Keratinocyte (primary cell): ENCODE data around the gene GPR152. TPM values are rescaled to one million over a fixed set of nuclear protein-coding genes. Genes with fewer than 3 reads are reported as not detected.

Experiments
- DNase-seq: peaks from one replicate; pipeline ENCODE4 v3.0.0-alpha.2; 2011; ENCODE audit warnings: low read depth, missing footprints, low spot score
- FAIRE-seq: peaks from 2 replicates; lab custom pipeline; 2011; peaks lifted over from hg19 to GRCh38; lab: Jason Lieb, UNC
- H2AFZ ChIP-seq: 2 replicates; pipeline ENCODE4 v1.6.0; 2012; ENCODE audit warnings: low read length, control low read depth, inconsistent platforms; ENCODE audit not compliant: control insufficient read depth
- H3K27ac ChIP-seq: 2 replicates; pipeline ENCODE4 v1.5.1; 2011; ENCODE audit warnings: low read length; ENCODE audit not compliant: control insufficient read depth, insufficient read depth
- H3K27me3 ChIP-seq: 3 replicates; pipeline ENCODE4 v1.6.0; 2011; ENCODE audit warnings: low read length; ENCODE audit not compliant: control insufficient read depth, insufficient read depth; ENCODE audit errors: extremely low read depth
- H3K36me3 ChIP-seq, 2 experiments: 2 replicates in 1 of 2; 3 replicates in 1 of 2; pipeline ENCODE4 v1.5.1; 2011; ENCODE audit warnings: low read length in 2 of 2, mild to moderate bottlenecking in 1 of 2; ENCODE audit not compliant: control insufficient read depth in 2 of 2, insufficient read depth in 2 of 2; ENCODE audit errors: extremely low read depth in 1 of 2
- H3K4me1 ChIP-seq: 3 replicates; pipeline ENCODE4 v1.5.1; 2011; ENCODE audit warnings: low read length; ENCODE audit not compliant: control insufficient read depth, insufficient read depth; ENCODE audit errors: extremely low read depth
- H3K4me2 ChIP-seq: 3 replicates; pipeline ENCODE4 v1.6.0; 2011; ENCODE audit warnings: low read depth, low read length; ENCODE audit not compliant: control insufficient read depth, insufficient read depth; ENCODE audit errors: extremely low read depth
- H3K4me3 ChIP-seq, 3 experiments: fragments of 200-600 bp in 1 of 3; sonication (generic) in 1 of 3; 2 replicates in 2 of 3; 3 replicates in 1 of 3; pipeline ENCODE4 v1.5.1; 2011 to 2016; ENCODE audit warnings: low read length in 3 of 3, mild to moderate bottlenecking in 3 of 3, control low read depth in 2 of 3, inconsistent platforms in 1 of 3, low read depth in 1 of 3, mixed read lengths in 1 of 3, mixed run types in 1 of 3, moderate library complexity in 1 of 3; ENCODE audit not compliant: control insufficient read depth in 2 of 3, insufficient read depth in 2 of 3; ENCODE audit errors: extremely low read depth in 1 of 3
- H3K79me2 ChIP-seq: 2 replicates; pipeline ENCODE4 v1.6.0; 2012; ENCODE audit warnings: low read length; ENCODE audit not compliant: control insufficient read depth, insufficient read depth
- H3K9ac ChIP-seq: 3 replicates; pipeline ENCODE4 v1.6.0; 2011; ENCODE audit warnings: low read length; ENCODE audit not compliant: control insufficient read depth, insufficient read depth; ENCODE audit errors: extremely low read depth
- H3K9me1 ChIP-seq: 3 replicates; pipeline ENCODE4 v1.6.0; 2011; ENCODE audit warnings: low read length; ENCODE audit not compliant: control insufficient read depth, insufficient read depth; ENCODE audit errors: extremely low read depth
- H3K9me3 ChIP-seq: 2 replicates; pipeline ENCODE4 v1.5.1; 2012; ENCODE audit warnings: low read depth, low read length; ENCODE audit not compliant: control insufficient read depth
- H4K20me1 ChIP-seq: 3 replicates; pipeline ENCODE4 v1.6.0; 2011; ENCODE audit warnings: low read length; ENCODE audit not compliant: control insufficient read depth, insufficient read depth; ENCODE audit errors: extremely low read depth
- EZH2 ChIP-seq: IDR thresholded peaks from one replicate; pipeline ENCODE4 v1.6.1; 2012; ENCODE audit warnings: inconsistent platforms, mild to moderate bottlenecking, low read length, moderate library complexity
- dilution Hi-C: fragments of 300-500 bp; cut with MboI; formaldehyde crosslinking; loops from one replicate; pipeline ENCODE4 v1.7.0; 2020; ENCODE audit warnings: low sequenced_read_pairs; ENCODE audit not compliant: extremely low pct_ligation_motif_present
- polyA plus RNA-seq, 5 experiments: library from polyadenylated mRNA; depleted of rRNA in 3 of 5; stranded (reverse) in 3 of 5; stranded (forward) in 1 of 5; unstranded in 1 of 5; fragments of >200 nt; gene quantifications; 1 replicate in 1 of 5; 2 replicates in 3 of 5; 3 replicates in 1 of 5; pipeline versions ENCODE4 v1.2.1 to v1.2.3, GENCODE V29; 2011 to 2012; ENCODE audit warnings: missing spikeins in 2 of 5, low read depth in 1 of 5, low replicate concordance in 1 of 5
- TF ChIP-seq, protein P1 (sequence below), 3 experiments: IDR thresholded peaks in 1 of 3; conservative IDR thresholded peaks in 1 of 3; optimal IDR thresholded peaks in 1 of 3; 2 replicates in 2 of 3; 3 replicates in 1 of 3; pipeline versions ENCODE3 to v1.5.1; 2011; ENCODE audit warnings: low read length in 3 of 3, mild to moderate bottlenecking in 3 of 3, moderate library complexity in 2 of 3, control low read depth in 1 of 3, inconsistent platforms in 1 of 3; ENCODE audit not compliant: insufficient read depth in 2 of 3; ENCODE audit errors: extremely low read depth in 1 of 3

GPR152 gene
- polyA plus RNA-seq, 1 donor (not counting 4 experiments of a cell fraction or from before 2014, with no cell fraction given): not detected

DNA sequence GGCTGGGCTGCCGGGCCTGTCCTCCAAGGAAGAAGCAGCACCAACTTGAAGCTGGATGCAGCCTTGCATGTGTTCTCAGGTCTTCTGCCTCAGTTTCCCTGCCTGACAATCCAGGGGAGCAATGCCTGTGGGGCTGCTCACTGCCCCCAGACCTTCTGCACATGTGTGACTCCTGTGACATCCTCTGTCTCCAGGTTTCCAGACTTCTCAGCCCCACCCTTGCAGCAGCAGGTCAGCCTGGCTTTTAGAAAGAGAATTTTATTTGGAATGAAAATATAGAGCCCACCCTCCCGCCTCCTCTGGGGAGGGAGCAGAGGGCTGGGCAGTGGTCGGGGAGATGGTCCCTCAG lies 14.7 kb downstream of the GPR152 start:
- no peaks in the 10 kb centered on the region for H3K27me3 ChIP-seq
- DNase-seq (no peak), FAIRE-seq (no peak)
- no peak overlapping the region for H3K9ac ChIP-seq
- dilution Hi-C loops: no loop called here
- H3K79me2 ChIP-seq: peaks cover 12% of the 10 kb centered on the region
- TF ChIP-seq, protein P1, sequence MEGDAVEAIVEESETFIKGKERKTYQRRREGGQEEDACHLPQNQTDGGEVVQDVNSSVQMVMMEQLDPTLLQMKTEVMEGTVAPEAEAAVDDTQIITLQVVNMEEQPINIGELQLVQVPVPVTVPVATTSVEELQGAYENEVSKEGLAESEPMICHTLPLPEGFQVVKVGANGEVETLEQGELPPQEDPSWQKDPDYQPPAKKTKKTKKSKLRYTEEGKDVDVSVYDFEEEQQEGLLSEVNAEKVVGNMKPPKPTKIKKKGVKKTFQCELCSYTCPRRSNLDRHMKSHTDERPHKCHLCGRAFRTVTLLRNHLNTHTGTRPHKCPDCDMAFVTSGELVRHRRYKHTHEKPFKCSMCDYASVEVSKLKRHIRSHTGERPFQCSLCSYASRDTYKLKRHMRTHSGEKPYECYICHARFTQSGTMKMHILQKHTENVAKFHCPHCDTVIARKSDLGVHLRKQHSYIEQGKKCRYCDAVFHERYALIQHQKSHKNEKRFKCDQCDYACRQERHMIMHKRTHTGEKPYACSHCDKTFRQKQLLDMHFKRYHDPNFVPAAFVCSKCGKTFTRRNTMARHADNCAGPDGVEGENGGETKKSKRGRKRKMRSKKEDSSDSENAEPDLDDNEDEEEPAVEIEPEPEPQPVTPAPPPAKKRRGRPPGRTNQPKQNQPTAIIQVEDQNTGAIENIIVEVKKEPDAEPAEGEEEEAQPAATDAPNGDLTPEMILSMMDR (optimal IDR thresholded peaks at IDR 0.05 in 1 of 3, IDR thresholded peaks at IDR 0.05 in 1 of 3, conservative IDR thresholded peaks at IDR 0.05 in 1 of 3; ENCODE audit: extremely low read depth in 1 of 3, insufficient read depth in 2 of 3, low read length in 3 of 3): no peak
- TF ChIP-seq EZH2: no peak
- H4K20me1 ChIP-seq: peaks cover 5% of the 10 kb centered on the region
- H3K36me3 ChIP-seq: peaks cover 17 to 31% of the 10 kb centered on the region in 2 experiments
- H3K4me3 ChIP-seq: no peak overlapping the region
- H3K4me1 ChIP-seq: peaks cover 6% of the 10 kb centered on the region
- no peak overlapping the region for H3K27ac ChIP-seq
- H3K9me3 ChIP-seq: no peaks in the 10 kb centered on the region
- H2AFZ ChIP-seq: no peak overlapping the region
- no peaks in the 10 kb centered on the region for H3K9me1 ChIP-seq
- H3K4me2 ChIP-seq: no peak overlapping the region

DNA sequence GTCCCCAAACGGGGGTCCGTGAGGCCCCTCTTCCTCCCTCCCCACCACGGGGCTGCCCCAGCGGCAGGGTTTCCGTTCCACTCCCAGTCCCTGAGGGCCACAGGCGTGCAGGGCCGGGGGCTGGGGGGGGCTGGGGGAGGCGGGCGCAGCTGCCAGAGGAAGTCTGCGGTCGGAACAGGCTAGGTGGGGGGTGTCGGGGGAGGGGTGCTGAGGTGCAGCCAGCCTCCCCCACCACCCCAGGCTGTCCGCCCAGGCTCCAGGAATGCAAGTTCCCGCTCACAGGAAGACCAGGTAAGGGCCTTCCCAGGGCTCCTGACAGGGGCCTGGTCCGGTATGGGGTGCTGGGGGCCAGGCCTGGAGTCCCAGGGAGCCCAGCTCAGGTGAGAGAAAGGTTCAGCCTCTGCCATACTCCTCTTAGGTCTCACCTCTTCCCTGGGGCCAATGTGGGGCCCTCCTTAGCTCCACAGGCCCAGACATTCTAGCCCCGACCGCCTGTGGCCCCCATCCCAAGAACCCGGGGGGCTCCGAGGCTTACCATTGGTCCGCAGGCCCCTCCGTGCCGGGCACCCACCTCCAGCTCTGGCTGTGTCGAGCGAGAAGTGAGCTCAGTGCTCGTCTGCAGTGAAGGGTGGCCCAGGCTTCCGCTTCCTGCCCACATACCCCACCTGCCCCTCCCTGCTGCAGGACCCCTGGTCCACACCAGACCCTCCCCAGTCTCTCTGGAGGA lies 15.3 kb downstream of the GPR152 start, which contains the start of gene PTPRCAP:
Gene PTPRCAP, minus strand, starts transcription at position 601 of the 727 bp plus-strand sequence. Its CDS starts 63 bp downstream, at position 538.
- Histone ChIP-seq H3K4me2 (no peak within 1 kb of the TSS), H3K79me2 (peaks cover 6% of the 10 kb centered on the region), H3K9me1 (no peaks in the 10 kb centered on the region), H3K9me3 (no peaks in the 10 kb centered on the region), H3K4me3 (no peak within 1 kb of the TSS), H4K20me1 (peaks cover 5% of the 10 kb centered on the region), H3K36me3 (peaks cover 21 to 35% of the 10 kb centered on the region in 2 experiments), H3K27ac (no peak within 1 kb of the TSS), H3K4me1 (peaks cover under 1% of the 10 kb centered on the region), H3K9ac (no peak within 1 kb of the TSS), H3K27me3 (no peaks in the 10 kb centered on the region), H2AFZ (no peak within 1 kb of the TSS)
- DNase-seq (no peak), FAIRE-seq (no peak)
- TF ChIP-seq, protein P1 (optimal IDR thresholded peaks at IDR 0.05 in 1 of 3, IDR thresholded peaks at IDR 0.05 in 1 of 3, conservative IDR thresholded peaks at IDR 0.05 in 1 of 3; ENCODE audit: extremely low read depth in 1 of 3, insufficient read depth in 2 of 3, low read length in 3 of 3): no peak
- no peak for TF ChIP-seq EZH2
- dilution Hi-C loops: no loop called here
